Kasumi-1 (cell line): ENCODE measurements around the gene PLA2G4A.

Experiments used
- DNase-seq, 2 experiments: peaks; one replicate each; lab custom pipeline; 2025; lab: John Stamatoyannopoulos, UW

Gene PLA2G4A

GRCh38 chr1:186834399-186834958, 5.7 kb downstream of the PLA2G4A start:
- no peak for DNase-seq

- no peak for DNase-seq
These were observed 6.7 kb downstream of the PLA2G4A start for GRCh38 chr1:186835448-186835847.

GRCh38 chr1:186837806-186838205, 9.1 kb downstream of the PLA2G4A start:
- DNase-seq: no peak

- DNase-seq: peak; percentile 30 to 34
These were observed 9.8 kb downstream of the PLA2G4A start for GRCh38 chr1:186838380-186839040.

GRCh38 chr1:186839041-186839400, 10.3 kb downstream of the PLA2G4A start:
- peak; percentile 13 to 29 for DNase-seq

- DNase-seq: no peak
These were observed 12.8 kb downstream of the PLA2G4A start for GRCh38 chr1:186841599-186841998.

- no peak for DNase-seq
These were observed 13.8 kb downstream of the PLA2G4A start for GRCh38 chr1:186842547-186842946.

GRCh38 chr1:186843226-186843625, 14.5 kb downstream of the PLA2G4A start:
- no peak for DNase-seq

- no peak for DNase-seq
These were observed 15.2 kb downstream of the PLA2G4A start for GRCh38 chr1:186843931-186844330.

- DNase-seq: no peak
These were observed 16.9 kb downstream of the PLA2G4A start for GRCh38 chr1:186845576-186846210.

- no peak for DNase-seq
These were observed 19.9 kb downstream of the PLA2G4A start for GRCh38 chr1:186848509-186849130.

GRCh38 chr1:186849271-186849671, 20.5 kb downstream of the PLA2G4A start:
- no peak for DNase-seq

GRCh38 chr1:186849826-186850225, 21.1 kb downstream of the PLA2G4A start:
- DNase-seq: no peak

GRCh38 chr1:186854102-186854501, 25.4 kb downstream of the PLA2G4A start:
- no peak for DNase-seq

- DNase-seq: no peak
These were observed 30.2 kb downstream of the PLA2G4A start for GRCh38 chr1:186858923-186859322.

- DNase-seq: no peak
These were observed 31.2 kb downstream of the PLA2G4A start for GRCh38 chr1:186859995-186860394.

- no peak for DNase-seq
These were observed 35.5 kb downstream of the PLA2G4A start for GRCh38 chr1:186864296-186864695.

- no peak for DNase-seq
These were observed 36.5 kb downstream of the PLA2G4A start for GRCh38 chr1:186865253-186865652.

- no peak for DNase-seq
These were observed 37.1 kb downstream of the PLA2G4A start for GRCh38 chr1:186865857-186866256.

GRCh38 chr1:186869526-186870228, 40.9 kb downstream of the PLA2G4A start:
- peak in 1 of 2 experiments; percentile 24 for DNase-seq

GRCh38 chr1:186871784-186872183, 43.0 kb downstream of the PLA2G4A start:
- DNase-seq: no peak

- DNase-seq: no peak
These were observed 43.5 kb downstream of the PLA2G4A start for GRCh38 chr1:186872291-186872690.
